Effector memory CD4-positive, alpha-beta T cell (primary cell): ENCODE data around the gene CALR3.
"Not testable (repeated sequence)": the region's sequence is repeated elsewhere in the genome, so short reads cannot be mapped to it uniquely, and the experiment has no call there.

Experiments
- DNase-seq, 3 donors: peaks; one replicate each; pipeline ENCODE4 v3.0.0-alpha.2; 2020
- H3K27ac ChIP-seq: 2 replicates; pipeline ENCODE4 v1.7.0; 2013; ENCODE audit warnings: mild to moderate bottlenecking, low read length, moderate library complexity; ENCODE audit not compliant: insufficient read depth, poor library complexity, severe bottlenecking
- H3K27me3 ChIP-seq: replicated peaks from 2 replicates; pipeline ENCODE4 v1.7.0; 2013; ENCODE audit warnings: mild to moderate bottlenecking, low read length; ENCODE audit not compliant: insufficient read depth, control insufficient read depth, poor library complexity, severe bottlenecking
- H3K36me3 ChIP-seq: 2 replicates; pipeline ENCODE4 v1.7.0; 2013; ENCODE audit warnings: mild to moderate bottlenecking, low read length, moderate library complexity; ENCODE audit not compliant: control insufficient read depth, insufficient read depth
- H3K4me1 ChIP-seq: 2 replicates; pipeline ENCODE4 v1.7.0; 2013; ENCODE audit warnings: low read length, mild to moderate bottlenecking; ENCODE audit not compliant: control insufficient read depth, insufficient read depth, poor library complexity, severe bottlenecking
- H3K4me3 ChIP-seq: 2 replicates; pipeline ENCODE4 v1.7.0; 2013; ENCODE audit warnings: low read length, low read depth, mild to moderate bottlenecking; ENCODE audit not compliant: insufficient read depth, poor library complexity, severe bottlenecking
- H3K9me3 ChIP-seq: 2 replicates; pipeline ENCODE4 v1.7.0; 2013; ENCODE audit warnings: mild to moderate bottlenecking, low read length, moderate library complexity; ENCODE audit not compliant: control insufficient read depth
- total RNA-seq, 3 donors: gene quantifications; one replicate each; lab custom pipeline; 2026; lab: John Stamatoyannopoulos, UW

CALR3 gene
- 0 reads per million in 3 donors for total RNA-seq

GRCh38 chr19:16495982-16496612 lies at the start of gene CALR3, which contains the start of gene C19orf44:
CALR3 (minus strand) TSS chr19:16496167; CDS start chr19:16496129, 38 bp downstream.
C19orf44 (plus strand) TSS chr19:16496394; CDS start chr19:16500793, 4,399 bp downstream.
- no peaks in the 10 kb centered on the region for H3K36me3 ChIP-seq
- peak within 1 kb of the TSS; percentile 61 for H3K27ac ChIP-seq
- H3K9me3 ChIP-seq, result no peaks in the 10 kb centered on the region
- no peaks in the 10 kb centered on the region for H3K27me3 ChIP-seq
- H3K4me1 ChIP-seq, result peaks cover 10% of the 10 kb centered on the region
- peak; percentile 91 to 96 (median 95) for DNase-seq
- H3K4me3 ChIP-seq, result peak within 1 kb of the TSS; percentile 55

- no peaks in the 10 kb centered on the region for H3K27me3 ChIP-seq
- peaks cover 31% of the 10 kb centered on the region for H3K4me1 ChIP-seq
- DNase-seq, result no peak
- no peak overlapping the region for H3K4me3 ChIP-seq
- H3K9me3 ChIP-seq, result no peaks in the 10 kb centered on the region
- H3K27ac ChIP-seq, result no peak overlapping the region
- no peaks in the 10 kb centered on the region for H3K36me3 ChIP-seq
These were observed 48.7 kb upstream of the CALR3 start for GRCh38 chr19:16544473-16545231.

GRCh38 chr19:16543734-16544133 lies 47.8 kb upstream of the CALR3 start:
- H3K4me1 ChIP-seq, result peaks cover 35% of the 10 kb centered on the region
- not testable (repeated sequence) for H3K36me3 ChIP-seq, H3K27ac ChIP-seq, DNase-seq, H3K27me3 ChIP-seq, H3K4me3 ChIP-seq, H3K9me3 ChIP-seq

GRCh38 chr19:16542910-16543472 lies 47.0 kb upstream of the CALR3 start:
- no peaks in the 10 kb centered on the region for H3K27me3 ChIP-seq
- no peaks in the 10 kb centered on the region for H3K9me3 ChIP-seq
- H3K4me3 ChIP-seq, result peak overlapping the region; percentile 91
- no peak for DNase-seq
- H3K36me3 ChIP-seq, result no peaks in the 10 kb centered on the region
- H3K27ac ChIP-seq, result peak overlapping the region; percentile 88
- peaks cover 35% of the 10 kb centered on the region for H3K4me1 ChIP-seq

GRCh38 chr19:16542045-16542909 lies 46.3 kb upstream of the CALR3 start, which contains the start of gene CHERP:
CHERP (minus strand) TSS chr19:16542437; CDS start chr19:16542378, 59 bp downstream.
- Histone ChIP-seq H3K9me3 (no peaks in the 10 kb centered on the region), H3K27ac (peak within 1 kb of the TSS; percentile 88), H3K4me3 (peak within 1 kb of the TSS; percentile 91), H3K4me1 (peaks cover 35% of the 10 kb centered on the region), H3K27me3 (no peaks in the 10 kb centered on the region), H3K36me3 (peaks cover 4% of the 10 kb centered on the region)
- DNase-seq, result peak; percentile 89 to 93 (median 91)

- H3K4me1 ChIP-seq, result peaks cover 35% of the 10 kb centered on the region
- H3K9me3 ChIP-seq, result no peaks in the 10 kb centered on the region
- peaks cover 11% of the 10 kb centered on the region for H3K36me3 ChIP-seq
- H3K27ac ChIP-seq, result peak overlapping the region; percentile 88
- peak overlapping the region; percentile 91 for H3K4me3 ChIP-seq
- no peak for DNase-seq
- no peaks in the 10 kb centered on the region for H3K27me3 ChIP-seq
These were observed 45.6 kb upstream of the CALR3 start for GRCh38 chr19:16541526-16542044.

GRCh38 chr19:16540948-16541347 lies 45.0 kb upstream of the CALR3 start:
- Histone ChIP-seq H3K27ac (peak overlapping the region; percentile 88), H3K36me3 (peaks cover 17% of the 10 kb centered on the region), H3K4me1 (peaks cover 35% of the 10 kb centered on the region), H3K4me3 (peak overlapping the region; percentile 91), H3K27me3 (no peaks in the 10 kb centered on the region), H3K9me3 (no peaks in the 10 kb centered on the region)
- no peak for DNase-seq

- Histone ChIP-seq H3K36me3 (peaks cover 49% of the 10 kb centered on the region), H3K27ac (no peak overlapping the region), H3K4me3 (no peak overlapping the region), H3K27me3 (no peaks in the 10 kb centered on the region), H3K9me3 (no peaks in the 10 kb centered on the region), H3K4me1 (peaks cover 17% of the 10 kb centered on the region)
- no peak for DNase-seq
These were observed 41.1 kb upstream of the CALR3 start for GRCh38 chr19:16537111-16537510.

GRCh38 chr19:16536130-16536529 lies 40.2 kb upstream of the CALR3 start:
- Histone ChIP-seq H3K36me3 (peaks cover 59% of the 10 kb centered on the region), H3K4me1 (peaks cover 12% of the 10 kb centered on the region), H3K4me3 (no peak overlapping the region), H3K27ac (no peak overlapping the region), H3K9me3 (no peaks in the 10 kb centered on the region), H3K27me3 (no peaks in the 10 kb centered on the region)
- no peak for DNase-seq
